Glutamatergic neuron (in vitro differentiated cells): ENCODE results near the gene RGL1. TPM values are rescaled to one million over a fixed set of nuclear protein-coding genes. Genes with fewer than 3 reads are reported as not detected.

Experiments
- DNase-seq: peaks from one replicate; pipeline ENCODE4 v3.0.0; 2022
- H3K27ac Mint-ChIP-seq: one replicate; pipeline ENCODE4 v1.8.0; 2020; ENCODE audit warnings: mild to moderate bottlenecking, mixed read lengths, inconsistent platforms; ENCODE audit not compliant: unreplicated experiment
- H3K27me3 Mint-ChIP-seq: one replicate; pipeline ENCODE4 v1.8.0; 2020; ENCODE audit warnings: mild to moderate bottlenecking, moderate library complexity, mixed read lengths, inconsistent platforms; ENCODE audit not compliant: unreplicated experiment
- H3K36me3 Mint-ChIP-seq: one replicate; pipeline ENCODE4 v1.8.0; 2020; ENCODE audit warnings: mild to moderate bottlenecking, mixed read lengths, inconsistent platforms; ENCODE audit not compliant: unreplicated experiment
- H3K4me1 Mint-ChIP-seq: one replicate; pipeline ENCODE4 v1.8.0; 2020; ENCODE audit warnings: mild to moderate bottlenecking, low read depth, mixed read lengths, inconsistent platforms; ENCODE audit not compliant: unreplicated experiment
- H3K4me3 Mint-ChIP-seq: one replicate; pipeline ENCODE4 v1.8.0; 2020; ENCODE audit warnings: mild to moderate bottlenecking, mixed read lengths, inconsistent platforms; ENCODE audit not compliant: unreplicated experiment
- H3K9me3 Mint-ChIP-seq: one replicate; pipeline ENCODE4 v1.8.0; 2020; ENCODE audit warnings: mild to moderate bottlenecking, moderate library complexity, mixed read lengths, inconsistent platforms; ENCODE audit not compliant: unreplicated experiment
- total RNA-seq: library from RNA; stranded (reverse); fragmentation: NEBNext Ultra II Directional; extraction: Animal tissue kit (Norgen Biotek cat#: 25700); gene quantifications from one replicate; pipeline ENCODE4 v1.2.1, GENCODE V29; 2021; ENCODE audit not compliant: unreplicated experiment
- TF ChIP-seq, protein P1 (sequence below): fragments of 200-600 bp; sonication (generic); IDR thresholded peaks from one replicate; pipeline ENCODE4 v1.5.0; 2021; ENCODE audit not compliant: partially characterized antibody, unreplicated experiment

The RGL1 gene
- total RNA-seq, 1 donor from 2014 or later = 4.9 TPM

DNA sequence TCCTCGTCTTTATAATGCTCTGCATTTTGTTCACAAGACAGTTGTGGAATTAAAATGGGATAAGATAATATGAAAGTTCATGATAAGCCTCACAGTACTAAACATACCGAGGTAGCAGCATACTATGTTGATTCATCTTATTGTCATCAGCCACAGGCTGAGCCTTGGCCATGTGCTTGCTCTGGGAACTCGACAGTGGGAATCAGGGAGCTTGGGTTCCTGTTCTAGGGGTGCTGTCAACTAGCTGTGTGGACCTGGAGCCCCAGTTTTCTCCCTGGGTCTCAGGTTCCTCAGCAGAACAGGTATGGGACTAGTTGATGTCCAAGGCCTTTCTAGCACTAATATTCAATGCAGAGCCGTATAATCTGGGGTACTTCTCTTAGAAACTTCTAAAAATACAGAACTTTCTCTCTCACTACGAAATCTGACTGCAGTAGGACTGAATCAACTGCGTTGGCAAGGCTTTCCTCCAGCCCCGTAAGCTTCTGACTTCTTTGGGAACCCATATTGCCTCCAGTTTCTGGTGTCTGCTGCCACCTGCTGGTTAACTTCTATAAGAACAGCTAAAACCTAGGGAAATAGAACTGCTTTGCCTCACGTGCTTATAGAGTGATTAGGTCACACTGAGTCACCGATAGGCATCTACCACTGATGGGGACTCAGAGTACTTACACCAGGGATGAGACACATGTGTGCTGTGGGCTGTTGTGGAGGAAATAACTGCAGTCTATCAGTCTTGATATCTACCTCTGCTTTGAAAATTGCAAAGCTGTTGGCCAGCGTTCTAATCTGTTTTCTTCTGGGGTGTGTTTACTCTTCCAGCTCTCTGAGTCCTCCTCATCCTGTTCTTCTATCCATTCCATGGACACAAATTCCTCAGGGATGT is 110.9 kb downstream of the RGL1 start:
- Mint-ChIP-seq H3K9me3 (no peaks in the 10 kb centered on the region), H3K36me3 (peaks cover 8% of the 10 kb centered on the region), H3K27ac (no peak overlapping the region), H3K27me3 (no peaks in the 10 kb centered on the region), H3K4me3 (no peak overlapping the region), H3K4me1 (peaks cover 2% of the 10 kb centered on the region)
- peak; percentile 55 for DNase-seq
- TF ChIP-seq, protein P1, sequence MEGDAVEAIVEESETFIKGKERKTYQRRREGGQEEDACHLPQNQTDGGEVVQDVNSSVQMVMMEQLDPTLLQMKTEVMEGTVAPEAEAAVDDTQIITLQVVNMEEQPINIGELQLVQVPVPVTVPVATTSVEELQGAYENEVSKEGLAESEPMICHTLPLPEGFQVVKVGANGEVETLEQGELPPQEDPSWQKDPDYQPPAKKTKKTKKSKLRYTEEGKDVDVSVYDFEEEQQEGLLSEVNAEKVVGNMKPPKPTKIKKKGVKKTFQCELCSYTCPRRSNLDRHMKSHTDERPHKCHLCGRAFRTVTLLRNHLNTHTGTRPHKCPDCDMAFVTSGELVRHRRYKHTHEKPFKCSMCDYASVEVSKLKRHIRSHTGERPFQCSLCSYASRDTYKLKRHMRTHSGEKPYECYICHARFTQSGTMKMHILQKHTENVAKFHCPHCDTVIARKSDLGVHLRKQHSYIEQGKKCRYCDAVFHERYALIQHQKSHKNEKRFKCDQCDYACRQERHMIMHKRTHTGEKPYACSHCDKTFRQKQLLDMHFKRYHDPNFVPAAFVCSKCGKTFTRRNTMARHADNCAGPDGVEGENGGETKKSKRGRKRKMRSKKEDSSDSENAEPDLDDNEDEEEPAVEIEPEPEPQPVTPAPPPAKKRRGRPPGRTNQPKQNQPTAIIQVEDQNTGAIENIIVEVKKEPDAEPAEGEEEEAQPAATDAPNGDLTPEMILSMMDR = peak; percentile 92

DNA sequence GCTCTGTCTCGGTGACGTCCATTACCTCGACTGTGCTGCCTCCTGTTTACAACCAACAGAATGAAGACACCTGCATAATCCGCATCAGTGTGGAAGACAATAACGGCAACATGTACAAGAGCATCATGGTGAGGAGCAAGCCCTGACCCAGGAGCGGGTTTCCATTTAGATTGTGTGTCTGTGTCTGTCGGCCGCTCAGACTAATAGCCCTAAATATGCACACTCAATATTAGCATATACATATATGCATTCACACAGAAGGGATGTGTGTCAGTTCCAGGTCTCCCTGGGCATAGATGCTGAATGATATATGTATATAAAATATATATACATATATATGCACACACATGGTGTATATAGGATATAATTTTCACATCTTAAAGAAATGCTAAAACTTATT is 111.7 kb downstream of the RGL1 start:
- Mint-ChIP-seq H3K4me3 (no peak overlapping the region), H3K27me3 (no peaks in the 10 kb centered on the region), H3K27ac (no peak overlapping the region), H3K9me3 (no peaks in the 10 kb centered on the region), H3K36me3 (peaks cover 8% of the 10 kb centered on the region), H3K4me1 (peaks cover 2% of the 10 kb centered on the region)
- no peak for DNase-seq
- TF ChIP-seq, protein P1 = no peak

DNA sequence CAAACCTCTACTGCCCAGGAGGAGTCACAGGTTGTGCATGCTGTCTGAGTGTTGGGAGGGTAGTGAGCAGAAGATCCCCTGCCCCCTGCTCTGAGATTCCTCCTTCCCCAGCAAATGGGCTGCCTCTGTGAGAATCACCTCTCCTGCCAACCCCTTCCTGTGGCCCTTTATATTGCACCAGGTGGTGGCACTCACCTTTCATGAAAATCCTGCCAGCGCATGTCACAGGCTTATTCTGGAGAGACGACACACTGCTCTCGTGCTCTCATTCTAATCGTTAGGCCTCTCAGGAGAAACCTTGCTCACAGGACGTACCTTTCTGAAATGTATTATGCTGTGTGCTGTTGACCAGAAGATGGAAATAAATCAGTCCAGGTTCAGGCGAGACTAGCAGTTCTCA is 113.7 kb downstream of the RGL1 start:
- Mint-ChIP-seq H3K27ac (no peak overlapping the region), H3K4me3 (no peak overlapping the region), H3K27me3 (no peaks in the 10 kb centered on the region), H3K36me3 (peaks cover 8% of the 10 kb centered on the region), H3K4me1 (peaks cover 2% of the 10 kb centered on the region), H3K9me3 (peaks cover 1% of the 10 kb centered on the region)
- TF ChIP-seq, protein P1 = no peak
- no peak for DNase-seq

DNA sequence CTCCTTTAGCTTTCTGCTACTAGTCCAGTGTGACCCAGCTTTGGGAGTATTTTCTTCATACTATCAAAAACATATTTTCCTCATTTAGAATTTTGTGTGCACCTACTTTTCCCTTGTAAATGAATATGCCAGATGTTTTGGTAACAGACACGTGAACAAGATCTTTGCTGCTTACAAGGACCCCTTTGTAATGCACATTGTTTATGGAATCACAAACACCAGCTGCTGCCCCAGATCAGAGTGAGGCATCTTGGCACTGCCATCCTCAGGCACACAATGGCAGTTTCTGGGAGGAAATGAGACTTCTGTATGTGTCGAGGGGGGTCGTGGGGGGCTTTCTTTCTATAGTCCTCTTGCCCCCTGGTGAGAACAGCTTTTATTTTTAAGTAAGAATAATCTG is 115.7 kb downstream of the RGL1 start:
- Mint-ChIP-seq H3K36me3 (peaks cover 8% of the 10 kb centered on the region), H3K27me3 (peaks cover 1% of the 10 kb centered on the region), H3K4me1 (peaks cover 2% of the 10 kb centered on the region), H3K9me3 (peaks cover 3% of the 10 kb centered on the region), H3K4me3 (no peak overlapping the region), H3K27ac (no peak overlapping the region)
- TF ChIP-seq, protein P1 = no peak
- no peak for DNase-seq

DNA sequence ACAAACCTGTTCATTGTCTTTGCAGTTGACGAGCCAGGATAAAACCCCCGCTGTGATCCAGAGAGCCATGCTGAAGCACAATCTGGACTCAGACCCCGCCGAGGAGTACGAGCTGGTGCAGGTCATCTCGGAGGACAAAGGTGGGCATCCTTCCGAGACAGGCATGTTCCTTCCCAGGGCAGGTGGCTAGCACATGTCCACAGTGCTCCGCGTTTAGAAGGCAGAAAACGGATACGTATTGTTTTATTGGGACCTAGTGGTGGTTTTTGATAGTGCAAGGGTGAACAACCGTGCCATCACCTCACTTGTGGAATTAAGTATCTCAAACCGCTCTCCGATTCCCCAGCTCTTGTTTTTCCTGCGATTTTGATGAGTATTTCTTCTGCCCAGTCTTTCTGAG is 117.3 kb downstream of the RGL1 start:
- Mint-ChIP-seq H3K27ac (no peak overlapping the region), H3K36me3 (peaks cover 8% of the 10 kb centered on the region), H3K4me3 (no peak overlapping the region), H3K27me3 (peaks cover 1% of the 10 kb centered on the region), H3K9me3 (peaks cover 3% of the 10 kb centered on the region), H3K4me1 (peaks cover 2% of the 10 kb centered on the region)
- TF ChIP-seq, protein P1 = peak; percentile 57
- no peak for DNase-seq
